HG03565 (cell line): ENCODE data around the gene FLOT2.
"Not testable (repeated sequence)": the region's sequence is repeated elsewhere in the genome, so short reads cannot be mapped to it uniquely, and the experiment has no call there.

Source experiments
- ATAC-seq: cut with Tn5 transposase; IDR thresholded peaks from one replicate; pipeline ENCODE4 v1.9.1; 2021; ENCODE audit warnings: mild to moderate bottlenecking, moderate library complexity; ENCODE audit not compliant: unreplicated experiment

The FLOT2 gene

GRCh38 chr17:28897769-28898526, 415 bp upstream of the FLOT2 start:
- ATAC-seq = no peak

GRCh38 chr17:28896491-28896883, 1.0 kb downstream of the FLOT2 start:
- no peak for ATAC-seq

GRCh38 chr17:28895794-28896447, 1.6 kb downstream of the FLOT2 start:
- no peak for ATAC-seq

- not testable (repeated sequence) for ATAC-seq
Observed at GRCh38 chr17:28893248-28894183, 4.0 kb downstream of the FLOT2 start.

GRCh38 chr17:28892024-28892423, 5.5 kb downstream of the FLOT2 start:
- no peak for ATAC-seq

- no peak for ATAC-seq
Observed at GRCh38 chr17:28891201-28891600, 6.3 kb downstream of the FLOT2 start.

- no peak for ATAC-seq
Observed at GRCh38 chr17:28889996-28890395, 7.5 kb downstream of the FLOT2 start.

- ATAC-seq = no peak
Observed at GRCh38 chr17:28888832-28889231, 8.7 kb downstream of the FLOT2 start.

GRCh38 chr17:28887871-28888471, 9.6 kb downstream of the FLOT2 start:
- no peak for ATAC-seq

- no peak for ATAC-seq
Observed at GRCh38 chr17:28885951-28886350, 11.6 kb downstream of the FLOT2 start.

GRCh38 chr17:28885363-28885762, 12.2 kb downstream of the FLOT2 start:
- ATAC-seq = no peak

- no peak for ATAC-seq
Observed at GRCh38 chr17:28883967-28884702, 13.4 kb downstream of the FLOT2 start.

- no peak for ATAC-seq
Observed at GRCh38 chr17:28882154-28882895, 15.2 kb downstream of the FLOT2 start.

- ATAC-seq = no peak
Observed at GRCh38 chr17:28881533-28882056, 15.9 kb downstream of the FLOT2 start.

GRCh38 chr17:28880572-28880945, 17.0 kb downstream of the FLOT2 start:
- ATAC-seq = no peak

- no peak for ATAC-seq
Observed at GRCh38 chr17:28879886-28880571, 17.5 kb downstream of the FLOT2 start.

- ATAC-seq = no peak
Observed at GRCh38 chr17:28878981-28879380, 18.6 kb downstream of the FLOT2 start.

GRCh38 chr17:28878158-28878910, 19.2 kb downstream of the FLOT2 start:
- no peak for ATAC-seq
